ENCODE measurements around the gene MCF2L2. TPM values are rescaled to one million over a fixed set of nuclear protein-coding genes. Genes with fewer than 3 reads are reported as not detected.

MCF2L2 gene
- polyA plus RNA-seq, 1 donor = 2.4 TPM

DNA sequence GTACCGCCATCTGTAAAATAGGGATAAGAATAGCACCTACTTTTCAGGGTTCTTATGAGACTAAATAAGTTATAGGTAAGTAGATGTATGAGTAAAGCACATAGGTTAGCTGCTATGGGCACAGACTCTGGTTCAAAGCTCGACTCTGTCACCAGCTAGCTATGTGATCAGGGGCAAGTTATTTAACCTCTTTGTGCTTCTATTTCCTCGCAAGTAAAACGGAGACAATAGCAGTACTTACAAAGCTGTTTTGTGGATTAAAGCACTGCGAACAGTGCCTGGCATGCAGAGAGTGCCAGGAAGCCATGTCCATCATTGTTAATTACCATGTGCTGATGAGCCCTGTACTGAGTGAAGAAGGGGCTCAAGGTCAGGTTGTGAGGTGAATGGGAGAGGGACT, 267.8 kb downstream of the MCF2L2 start:
- no CpG with 5 or more reads among the region's 5 CpGs for WGBS (ENCODE audit: insufficient coverage, low lambda C conversion rate)
- H3K4me1 ChIP-seq (ENCODE audit: control insufficient read depth, insufficient read depth, low read length) = peaks cover 5% of the 10 kb centered on the region
- peaks cover 13% of the 10 kb centered on the region for H3K27me3 ChIP-seq (ENCODE audit: control insufficient read depth, insufficient read depth, low read length)

DNA sequence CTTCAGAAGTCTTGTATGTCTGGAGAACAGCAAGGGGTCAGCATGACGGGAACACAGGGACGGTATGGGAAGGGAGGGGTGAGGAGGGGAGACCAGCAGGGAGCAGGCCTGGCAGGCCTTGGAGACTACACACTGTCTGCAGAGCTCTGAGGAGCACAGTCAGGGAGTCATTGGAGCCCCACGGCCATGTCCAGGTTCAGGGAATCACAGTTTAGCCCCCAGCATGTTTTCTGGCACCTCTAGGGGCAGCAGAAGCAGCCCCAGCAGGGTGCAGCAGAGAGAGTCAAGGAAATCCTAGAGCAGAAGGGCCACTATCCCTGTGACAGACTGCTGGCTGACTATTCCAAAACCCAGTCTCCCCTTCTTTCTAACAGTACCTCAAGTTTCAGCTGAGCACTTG, 269.1 kb downstream of the MCF2L2 start:
- Histone ChIP-seq H3K4me3 (ENCODE audit: low read length) (no peak overlapping the region), H3K36me3 (ENCODE audit: control insufficient read depth, insufficient read depth, low read length) (no peaks in the 10 kb centered on the region), H3K9me3 (ENCODE audit: control insufficient read depth, low read depth, low read length) (peaks cover 4% of the 10 kb centered on the region), H3K27ac (ENCODE audit: low read length) (no peak overlapping the region), H3K27me3 (ENCODE audit: control insufficient read depth, insufficient read depth, low read length) (peaks cover 13% of the 10 kb centered on the region), H3K4me1 (ENCODE audit: control insufficient read depth, insufficient read depth, low read length) (peaks cover 5% of the 10 kb centered on the region)
- no peak for DNase-seq
- no CpG with 5 or more reads among the region's 3 CpGs for WGBS (ENCODE audit: insufficient coverage, low lambda C conversion rate)

More for the DNA sequence above, 267.8 kb downstream of the MCF2L2 start:
- Histone ChIP-seq H3K4me3 (ENCODE audit: low read length) (no peak overlapping the region), H3K36me3 (ENCODE audit: control insufficient read depth, insufficient read depth, low read length) (no peaks in the 10 kb centered on the region), H3K9me3 (ENCODE audit: control insufficient read depth, low read depth, low read length) (peaks cover 4% of the 10 kb centered on the region), H3K27ac (ENCODE audit: low read length) (no peak overlapping the region)
- DNase-seq = no peak

DNA sequence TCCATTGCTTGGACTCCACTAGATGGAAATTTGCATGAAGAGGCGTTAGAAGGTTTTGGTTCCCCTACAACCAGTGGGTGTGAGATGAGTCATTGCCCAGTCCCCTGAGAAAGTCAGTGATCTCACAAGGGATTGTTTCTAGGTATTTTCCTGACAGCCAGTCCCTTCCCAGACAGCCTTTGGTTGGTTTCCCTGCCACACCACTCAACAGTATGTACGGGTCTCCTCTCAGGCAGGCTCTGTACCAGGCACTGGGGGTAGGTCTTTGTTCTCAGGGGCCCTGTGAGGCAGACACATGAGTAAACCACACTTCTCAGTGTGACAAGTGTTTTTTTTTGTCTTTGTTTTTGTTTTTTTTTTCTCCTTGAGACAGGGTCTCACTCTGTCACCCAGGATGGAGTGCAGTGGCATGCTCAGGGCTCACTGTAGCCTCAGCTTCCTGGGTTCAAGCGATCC, 269.8 kb downstream of the MCF2L2 start:
- peaks cover 2% of the 10 kb centered on the region for H3K9me3 ChIP-seq (ENCODE audit: control insufficient read depth, low read depth, low read length)
- no peaks in the 10 kb centered on the region for H3K36me3 ChIP-seq (ENCODE audit: control insufficient read depth, insufficient read depth, low read length)
- H3K27ac ChIP-seq (ENCODE audit: low read length) = no peak overlapping the region
- peaks cover 5% of the 10 kb centered on the region for H3K4me1 ChIP-seq (ENCODE audit: control insufficient read depth, insufficient read depth, low read length)
- no CpG with 5 or more reads among the region's 3 CpGs for WGBS (ENCODE audit: insufficient coverage, low lambda C conversion rate)
- H3K27me3 ChIP-seq (ENCODE audit: control insufficient read depth, insufficient read depth, low read length) = peaks cover 12% of the 10 kb centered on the region
- no peak overlapping the region for H3K4me3 ChIP-seq (ENCODE audit: low read length)
- DNase-seq = no peak

GRCh38 chr3:183158113-183158512, 270.3 kb downstream of the MCF2L2 start:
- DNase-seq = no peak
- WGBS (ENCODE audit: insufficient coverage, low lambda C conversion rate) = no CpG with 5 or more reads among the region's 2 CpGs

DNA sequence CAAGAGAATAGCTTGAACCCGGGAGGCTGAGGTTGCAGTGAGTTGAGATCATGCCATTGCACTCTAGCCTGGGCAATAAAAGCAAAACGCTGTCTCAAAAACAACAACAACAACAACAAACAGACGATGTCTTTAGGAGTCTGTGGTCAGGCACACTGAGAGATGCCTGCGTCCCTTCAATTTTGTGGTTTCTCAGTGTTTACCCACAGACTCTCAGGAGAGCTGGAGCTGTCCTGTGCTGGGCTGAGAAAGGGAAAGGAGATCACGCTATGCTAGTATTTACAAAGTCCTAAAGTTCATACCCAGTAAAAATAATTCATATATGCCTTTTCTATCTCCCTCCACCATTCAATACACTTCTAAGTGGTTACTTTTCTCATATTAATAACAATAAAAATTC, 272.2 kb downstream of the MCF2L2 start:
- WGBS (ENCODE audit: insufficient coverage, low lambda C conversion rate) = no CpG with 5 or more reads among the region's 5 CpGs
- Histone ChIP-seq H3K27ac (ENCODE audit: low read length) (no peak overlapping the region), H3K4me1 (ENCODE audit: control insufficient read depth, insufficient read depth, low read length) (no peaks in the 10 kb centered on the region), H3K36me3 (ENCODE audit: control insufficient read depth, insufficient read depth, low read length) (no peaks in the 10 kb centered on the region), H3K4me3 (ENCODE audit: low read length) (no peak overlapping the region), H3K27me3 (ENCODE audit: control insufficient read depth, insufficient read depth, low read length) (no peaks in the 10 kb centered on the region), H3K9me3 (ENCODE audit: control insufficient read depth, low read depth, low read length) (no peaks in the 10 kb centered on the region)
- no peak for DNase-seq

More at GRCh38 chr3:183158113-183158512, 270.3 kb downstream of the MCF2L2 start:
- no peak overlapping the region for H3K27ac ChIP-seq (ENCODE audit: low read length)
- no peak overlapping the region for H3K4me3 ChIP-seq (ENCODE audit: low read length)
- no peaks in the 10 kb centered on the region for H3K36me3 ChIP-seq (ENCODE audit: control insufficient read depth, insufficient read depth, low read length)
- peaks cover 10% of the 10 kb centered on the region for H3K27me3 ChIP-seq (ENCODE audit: control insufficient read depth, insufficient read depth, low read length)
- H3K9me3 ChIP-seq (ENCODE audit: control insufficient read depth, low read depth, low read length) = no peaks in the 10 kb centered on the region
- peaks cover 5% of the 10 kb centered on the region for H3K4me1 ChIP-seq (ENCODE audit: control insufficient read depth, insufficient read depth, low read length)

GRCh38 chr3:183155499-183155898, 272.9 kb downstream of the MCF2L2 start:
- Histone ChIP-seq H3K27me3 (ENCODE audit: control insufficient read depth, insufficient read depth, low read length) (no peaks in the 10 kb centered on the region), H3K27ac (ENCODE audit: low read length) (no peak overlapping the region), H3K4me3 (ENCODE audit: low read length) (no peak overlapping the region), H3K4me1 (ENCODE audit: control insufficient read depth, insufficient read depth, low read length) (no peaks in the 10 kb centered on the region), H3K9me3 (ENCODE audit: control insufficient read depth, low read depth, low read length) (no peaks in the 10 kb centered on the region), H3K36me3 (ENCODE audit: control insufficient read depth, insufficient read depth, low read length) (no peaks in the 10 kb centered on the region)
- no CpG with 5 or more reads among the region's 4 CpGs for WGBS (ENCODE audit: insufficient coverage, low lambda C conversion rate)
- DNase-seq = no peak

DNA sequence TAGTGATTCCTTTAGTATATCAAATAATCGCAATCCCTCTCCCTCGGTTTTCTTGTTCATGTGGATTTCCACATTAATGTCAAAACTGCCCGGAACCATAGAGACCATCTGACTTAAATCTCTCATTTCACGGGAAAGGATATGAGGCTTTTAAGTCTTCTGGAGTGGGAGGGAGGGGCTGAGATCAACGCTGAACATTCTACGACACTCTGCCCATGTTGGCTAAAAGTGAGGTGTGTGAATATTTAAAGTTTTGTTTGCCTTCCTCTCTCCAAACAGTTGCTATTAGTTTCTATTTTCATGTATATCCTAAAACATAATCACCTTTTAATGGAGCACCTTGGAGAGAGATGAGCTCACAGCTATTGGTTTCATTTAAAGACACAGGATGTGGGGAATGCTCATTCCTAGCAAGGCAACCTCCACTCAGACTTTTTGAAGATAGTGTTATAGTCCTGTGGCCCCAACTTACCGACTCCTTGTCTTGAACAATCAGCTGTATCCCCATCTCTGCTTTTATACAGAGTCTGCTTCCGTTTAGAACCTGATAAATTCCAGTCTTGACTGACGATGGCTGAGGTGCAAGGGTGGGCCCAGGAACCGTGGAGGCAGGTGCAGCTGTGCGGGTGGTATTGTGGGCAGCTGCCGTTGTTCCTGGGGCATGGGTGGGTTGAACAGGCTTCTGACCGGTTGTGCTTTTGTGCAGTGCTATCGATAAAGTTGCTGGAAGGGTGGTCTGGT, 275.0 kb downstream of the MCF2L2 start:
- H3K4me1 ChIP-seq (ENCODE audit: control insufficient read depth, insufficient read depth, low read length) = no peaks in the 10 kb centered on the region
- 100% methylated on average over 3 of the region's 14 CpGs for WGBS (ENCODE audit: insufficient coverage, low lambda C conversion rate)

GRCh38 chr3:183151821-183152351, 276.5 kb downstream of the MCF2L2 start:
- Histone ChIP-seq H3K4me1 (ENCODE audit: control insufficient read depth, insufficient read depth, low read length) (no peaks in the 10 kb centered on the region), H3K9me3 (ENCODE audit: control insufficient read depth, low read depth, low read length) (no peaks in the 10 kb centered on the region), H3K27me3 (ENCODE audit: control insufficient read depth, insufficient read depth, low read length) (no peaks in the 10 kb centered on the region), H3K4me3 (ENCODE audit: low read length) (no peak overlapping the region), H3K36me3 (ENCODE audit: control insufficient read depth, insufficient read depth, low read length) (no peaks in the 10 kb centered on the region), H3K27ac (ENCODE audit: low read length) (no peak overlapping the region)
- no peak for DNase-seq
- WGBS (ENCODE audit: insufficient coverage, low lambda C conversion rate) = no CpG with 5 or more reads among the region's 6 CpGs

More for the DNA sequence above, 275.0 kb downstream of the MCF2L2 start:
- DNase-seq = no peak
- no peaks in the 10 kb centered on the region for H3K36me3 ChIP-seq (ENCODE audit: control insufficient read depth, insufficient read depth, low read length)
- H3K27ac ChIP-seq (ENCODE audit: low read length) = no peak overlapping the region
- no peaks in the 10 kb centered on the region for H3K9me3 ChIP-seq (ENCODE audit: control insufficient read depth, low read depth, low read length)
- no peaks in the 10 kb centered on the region for H3K27me3 ChIP-seq (ENCODE audit: control insufficient read depth, insufficient read depth, low read length)
- H3K4me3 ChIP-seq (ENCODE audit: low read length) = no peak overlapping the region

DNA sequence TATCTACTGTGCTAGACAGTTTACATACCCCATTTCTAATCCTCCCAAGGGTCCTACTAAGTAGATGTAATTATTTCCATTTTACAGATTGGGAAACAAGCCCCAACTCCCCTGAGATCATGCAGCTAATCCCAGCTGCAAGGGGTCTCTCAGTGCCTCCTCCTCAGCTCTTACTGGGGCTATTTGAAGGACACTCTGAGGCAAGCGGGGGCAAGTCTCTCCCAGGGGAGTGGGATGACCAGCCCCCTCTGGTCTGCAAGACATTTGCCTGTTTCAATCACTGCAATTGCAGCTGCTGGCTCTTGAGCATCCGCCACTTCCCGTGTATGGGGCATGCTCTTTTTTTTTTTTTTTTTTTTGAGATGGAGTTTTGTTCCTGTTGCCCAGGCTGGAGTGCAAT, 277.3 kb downstream of the MCF2L2 start:
- WGBS (ENCODE audit: insufficient coverage, low lambda C conversion rate) = no CpG with 5 or more reads among the region's 3 CpGs
- Histone ChIP-seq H3K9me3 (ENCODE audit: control insufficient read depth, low read depth, low read length) (no peaks in the 10 kb centered on the region), H3K27ac (ENCODE audit: low read length) (no peak overlapping the region), H3K27me3 (ENCODE audit: control insufficient read depth, insufficient read depth, low read length) (no peaks in the 10 kb centered on the region), H3K4me1 (ENCODE audit: control insufficient read depth, insufficient read depth, low read length) (no peaks in the 10 kb centered on the region), H3K36me3 (ENCODE audit: control insufficient read depth, insufficient read depth, low read length) (no peaks in the 10 kb centered on the region), H3K4me3 (ENCODE audit: low read length) (no peak overlapping the region)
- DNase-seq = no peak

- Histone ChIP-seq H3K27ac (ENCODE audit: low read length) (no peak overlapping the region), H3K36me3 (ENCODE audit: control insufficient read depth, insufficient read depth, low read length) (no peaks in the 10 kb centered on the region), H3K27me3 (ENCODE audit: control insufficient read depth, insufficient read depth, low read length) (no peaks in the 10 kb centered on the region), H3K9me3 (ENCODE audit: control insufficient read depth, low read depth, low read length) (no peaks in the 10 kb centered on the region), H3K4me3 (ENCODE audit: low read length) (no peak overlapping the region), H3K4me1 (ENCODE audit: control insufficient read depth, insufficient read depth, low read length) (no peaks in the 10 kb centered on the region)
- WGBS (ENCODE audit: insufficient coverage, low lambda C conversion rate) = 100% methylated on average over 1 of the region's 5 CpGs
- DNase-seq = no peak
Measured at GRCh38 chr3:183149915-183150750, 278.3 kb downstream of the MCF2L2 start.
